ENCODE measurements around the gene HGFAC. TPM values are rescaled to one million over a fixed set of nuclear protein-coding genes. Genes with fewer than 3 reads are reported as not detected.
"Not testable (repeated sequence)": the region's sequence is repeated elsewhere in the genome, so short reads cannot be mapped to it uniquely, and the experiment has no call there.

Gene HGFAC
- polyA plus RNA-seq, 1 of the 3 experiments (the other 2 are of a cell fraction) = 0.43 TPM

GRCh38 chr4:3458371-3458770 is 16.6 kb downstream of the HGFAC start:
- Histone ChIP-seq H3K9ac (no peak overlapping the region), H3K4me3 (ENCODE audit: low read depth in 2 of 2, low read length in 1 of 2) (no peak overlapping the region), H2AFZ (ENCODE audit: low read depth) (no peak overlapping the region), H3K36me3 (replicated peaks in 1 of 2; ENCODE audit: control insufficient read depth in 1 of 2, insufficient read depth in 2 of 2, low read length in 1 of 2) (no peaks in the 10 kb centered on the region), H3K9me3 (no peaks in the 10 kb centered on the region), H3K4me1 (ENCODE audit: control insufficient read depth in 1 of 2, insufficient read depth in 2 of 2, low read depth in 1 of 2, low read length in 1 of 2) (no peaks in the 10 kb centered on the region; a peak in 1 of 4 replicates), H3F3A (replicated peaks; ENCODE audit: insufficient read depth) (no peaks in the 10 kb centered on the region), H4K20me1 (ENCODE audit: insufficient read depth) (no peaks in the 10 kb centered on the region), H3K79me2 (ENCODE audit: insufficient read depth) (no peaks in the 10 kb centered on the region), H3K4me2 (no peak overlapping the region), H3K27ac (ENCODE audit: low read depth in 2 of 2, low read length in 1 of 2) (no peak overlapping the region), H3K9me2 (no peaks in the 10 kb centered on the region), H3K27me3 (ENCODE audit: insufficient read depth) (no peaks in the 10 kb centered on the region; the same call in 1 of the 2 replicates)
- POLR2A ChIA-PET = no interaction called here
- DNase-seq = no peak
- 15% methylated on average over 6 of the region's 6 CpGs for WGBS (ENCODE audit: low lambda C conversion rate)
- TF ChIP-seq GATA2 (CRISPR knock-in tag; IDR thresholded peaks at IDR 0.05) (no peak), RXRA (IDR thresholded peaks at IDR 0.05; ENCODE audit: borderline replicate concordance, low read depth) (no peak)
- CTCF ChIA-PET = interaction anchor here (1.0 kb wide), 1 partner anchor 22 kb away, joined by 3 read pairs; no protein-coding TSS in a partner anchor

GRCh38 chr4:3459156-3459555 is 17.4 kb downstream of the HGFAC start:
- 60% methylated on average over 2 of the region's 5 CpGs for WGBS (ENCODE audit: low lambda C conversion rate)
- CTCF ChIA-PET = interaction anchor here (1.0 kb wide), 1 partner anchor 22 kb away, joined by 3 read pairs; no protein-coding TSS in a partner anchor
- POLR2A ChIA-PET = not testable (repeated sequence)

GRCh38 chr4:3460926-3461325 is 19.2 kb downstream of the HGFAC start:
- no peaks in the 10 kb centered on the region for H3K9me2 ChIP-seq
- H3K9ac ChIP-seq = no peak overlapping the region
- no peak overlapping the region for H2AFZ ChIP-seq (ENCODE audit: low read depth)
- ChIA-PET CTCF (interaction anchor here (0.8 to 2.7 kb wide), 3 partner anchors 17 to 115 kb away, joined by 3 to 9 read pairs (median 3); no protein-coding TSS in a partner anchor), POLR2A (no interaction called here)
- no peaks in the 10 kb centered on the region for H4K20me1 ChIP-seq (ENCODE audit: insufficient read depth)
- no peak overlapping the region for H3K4me3 ChIP-seq (ENCODE audit: low read depth in 2 of 2, low read length in 1 of 2)
- 88% methylated on average over 1 of the region's 5 CpGs for WGBS (ENCODE audit: low lambda C conversion rate)
- no peaks in the 10 kb centered on the region; the same call in 1 of the 2 replicates for H3K27me3 ChIP-seq (ENCODE audit: insufficient read depth)
- H3K9me3 ChIP-seq = no peaks in the 10 kb centered on the region
- H3F3A ChIP-seq (replicated peaks; ENCODE audit: insufficient read depth) = no peaks in the 10 kb centered on the region
- DNase-seq = no peak
- no peaks in the 10 kb centered on the region for H3K79me2 ChIP-seq (ENCODE audit: insufficient read depth)
- no peaks in the 10 kb centered on the region; a peak in 1 of 4 replicates for H3K4me1 ChIP-seq (ENCODE audit: control insufficient read depth in 1 of 2, insufficient read depth in 2 of 2, low read depth in 1 of 2, low read length in 1 of 2)
- no peak overlapping the region for H3K4me2 ChIP-seq
- TF ChIP-seq TEAD4 (IDR thresholded peaks at IDR 0.05; ENCODE audit: borderline replicate concordance, insufficient read depth) (no peak), FOXJ3 (CRISPR knock-in tag; IDR thresholded peaks at IDR 0.05) (no peak), USF1 (IDR thresholded peaks at IDR 0.05; ENCODE audit: borderline replicate concordance, low read depth) (no peak), CTCF (IDR thresholded peaks at IDR 0.05) (no peak), EZH2phosphoT487 (IDR thresholded peaks at IDR 0.05; ENCODE audit: borderline replicate concordance, low read depth) (no peak), IRF3 (IDR thresholded peaks at IDR 0.05; ENCODE audit: low read depth, low read length) (no peak), GATA2 (CRISPR knock-in tag; IDR thresholded peaks at IDR 0.05) (no peak), TCF12 (IDR thresholded peaks at IDR 0.05) (no peak), USF2 (IDR thresholded peaks at IDR 0.05; ENCODE audit: borderline replicate concordance, low read depth, low read length) (no peak), SIN3A (IDR thresholded peaks at IDR 0.05; ENCODE audit: borderline replicate concordance, low read depth, low read length) (no peak), GABPA (IDR thresholded peaks at IDR 0.05; ENCODE audit: low read depth) (no peak), ELF1 (IDR thresholded peaks at IDR 0.05) (no peak), FOSL2 (IDR thresholded peaks at IDR 0.05; ENCODE audit: borderline replicate concordance, low read depth) (no peak), FOXM1 (IDR thresholded peaks at IDR 0.05; ENCODE audit: low read depth) (no peak), CHD2 (IDR thresholded peaks at IDR 0.05; ENCODE audit: low read length, partially characterized antibody) (no peak), RXRA (IDR thresholded peaks at IDR 0.05; ENCODE audit: borderline replicate concordance, low read depth) (no peak), POLR2AphosphoS5 (IDR thresholded peaks at IDR 0.05; ENCODE audit: low read depth, low read length) (no peak)
- no peaks in the 10 kb centered on the region for H3K36me3 ChIP-seq (replicated peaks in 1 of 2; ENCODE audit: control insufficient read depth in 1 of 2, insufficient read depth in 2 of 2, low read length in 1 of 2)
- H3K27ac ChIP-seq (ENCODE audit: low read depth in 2 of 2, low read length in 1 of 2) = no peak overlapping the region

More at GRCh38 chr4:3459156-3459555, 17.4 kb downstream of the HGFAC start:
- H3K4me2 ChIP-seq; H3K4me1 ChIP-seq (ENCODE audit: control insufficient read depth in 1 of 2, insufficient read depth in 2 of 2, low read depth in 1 of 2, low read length in 1 of 2); H3K4me3 ChIP-seq (ENCODE audit: low read depth in 2 of 2, low read length in 1 of 2); DNase-seq; H3F3A ChIP-seq (replicated peaks; ENCODE audit: insufficient read depth); H3K27me3 ChIP-seq (ENCODE audit: insufficient read depth); H2AFZ ChIP-seq (ENCODE audit: low read depth); H3K9me3 ChIP-seq; H3K9ac ChIP-seq; H3K27ac ChIP-seq (ENCODE audit: low read depth in 2 of 2, low read length in 1 of 2); H4K20me1 ChIP-seq (ENCODE audit: insufficient read depth); H3K79me2 ChIP-seq (ENCODE audit: insufficient read depth); H3K9me2 ChIP-seq; H3K36me3 ChIP-seq (replicated peaks in 1 of 2; ENCODE audit: control insufficient read depth in 1 of 2, insufficient read depth in 2 of 2, low read length in 1 of 2): not testable (repeated sequence)
